PC-3 (cell line): ENCODE measurements around the gene CYTH1. TPM values are rescaled to one million over a fixed set of nuclear protein-coding genes. Genes with fewer than 3 reads are reported as not detected.

ENCODE experiments used
- ATAC-seq: fragments of 200-7000 bp; cut with Tn5 transposase; 2 replicates; pipeline ENCODE4 v1.9.1; 2020; ENCODE audit warnings: mild to moderate bottlenecking, moderate library complexity
- BruUV-seq: library from RNA; stranded (reverse); fragments of 400-500 nt; replicated peaks from 2 replicates; lab custom pipeline; 2021; lab: Mats Ljungman, UMichigan
- CTCF ChIA-PET: fragments of 300-600 bp; sonication (Branson Sonifier 250); formaldehyde crosslinking; loops from one replicate; lab custom pipeline; 2022; ENCODE audit warnings: antibody characterized with exemption; lab: Charles Lee
- POLR2A ChIA-PET: fragments of 300-600 bp; sonication (Branson Sonifier 250); formaldehyde crosslinking; loops from one replicate; lab custom pipeline; 2022; ENCODE audit warnings: antibody characterized with exemption; ENCODE audit not compliant: unreplicated experiment; lab: Charles Lee
- DNase-seq: peaks from one replicate; pipeline ENCODE4 v3.0.0-alpha.2; 2015
- H2AFZ ChIP-seq: fragments of 300-600 bp; sonication (generic); 2 replicates; pipeline ENCODE4 v1.6.0; 2016; ENCODE audit warnings: antibody characterized with exemption, low read length
- H3F3A ChIP-seq: fragments of 300-600 bp; sonication (generic); one replicate; pipeline ENCODE4 v1.6.0; 2017; ENCODE audit warnings: antibody characterized with exemption, low read length, control low read depth, mild to moderate bottlenecking; ENCODE audit not compliant: unreplicated experiment
- H3K27ac ChIP-seq: fragments of 300-600 bp; sonication (generic); 2 replicates; pipeline ENCODE4 v1.5.1; 2016; ENCODE audit warnings: mild to moderate bottlenecking, low read length
- H3K27me3 ChIP-seq: fragments of 300-600 bp; sonication (generic); 2 replicates; pipeline ENCODE4 v1.6.1; 2016; ENCODE audit warnings: low read length, mixed read lengths
- H3K36me3 ChIP-seq: fragments of 300-600 bp; sonication (generic); 2 replicates; pipeline ENCODE4 v1.6.1; 2016; ENCODE audit warnings: low read depth, mixed run types, low read length, mixed read lengths
- H3K4me1 ChIP-seq: fragments of 300-600 bp; sonication (generic); 2 replicates; pipeline ENCODE4 v1.5.1; 2016; ENCODE audit warnings: low read length; ENCODE audit not compliant: insufficient read depth
- H3K4me2 ChIP-seq: fragments of 300-600 bp; sonication (generic); 2 replicates; pipeline ENCODE4 v1.6.0; 2016; ENCODE audit warnings: low read length
- H3K4me3 ChIP-seq: fragments of 300-600 bp; sonication (generic); 2 replicates; pipeline ENCODE4 v1.5.1; 2016; ENCODE audit warnings: mild to moderate bottlenecking, low read length, mixed read lengths
- H3K79me2 ChIP-seq: fragments of 300-600 bp; sonication (generic); 2 replicates; pipeline ENCODE4 v1.6.1; 2017; ENCODE audit warnings: low read length, mixed read lengths
- H3K9ac ChIP-seq: fragments of 300-600 bp; sonication (generic); 2 replicates; pipeline ENCODE4 v1.6.0; 2016; ENCODE audit warnings: mild to moderate bottlenecking, low read length
- H3K9me2 ChIP-seq: fragments of 300-600 bp; sonication (generic); replicated peaks from 2 replicates; pipeline ENCODE4 v1.6.1; 2016; ENCODE audit warnings: mixed run types, low read length, mixed read lengths
- H3K9me3 ChIP-seq: fragments of 300-600 bp; sonication (generic); 2 replicates; pipeline ENCODE4 v1.6.1; 2016; ENCODE audit warnings: low read length, mixed read lengths
- H4K20me1 ChIP-seq: fragments of 300-600 bp; sonication (generic); 2 replicates; pipeline ENCODE4 v1.6.1; 2016; ENCODE audit warnings: low read length, mixed read lengths
- CTCF ChIP-seq: fragments of 300-600 bp; sonication (generic); conservative IDR thresholded peaks from 2 replicates; pipeline ENCODE4 v1.5.1; 2017; ENCODE audit warnings: antibody characterized with exemption, low read depth, mild to moderate bottlenecking, low read length
- EZH2 ChIP-seq: fragments of 300-600 bp; sonication (generic); IDR thresholded peaks from one replicate; pipeline ENCODE4 v1.6.1; 2017; ENCODE audit warnings: antibody characterized with exemption, mild to moderate bottlenecking, low read length; ENCODE audit not compliant: unreplicated experiment
- EZH2phosphoT487 ChIP-seq: fragments of 300-600 bp; sonication (generic); IDR thresholded peaks from 2 replicates; pipeline ENCODE4 v1.6.1; 2018; ENCODE audit warnings: mild to moderate bottlenecking, antibody characterized with exemption, low read length, borderline replicate concordance
- intact Hi-C: fragments of 100-400 bp; cut with micrococcal nuclease; formaldehyde crosslinking; loops from 2 replicates; pipeline ENCODE4 v1.9.0; 2023
- total RNA-seq: library from RNA; depleted of rRNA; stranded (reverse); fragments of >200 nt; gene quantifications from 2 replicates; pipeline ENCODE4 v1.2.3, GENCODE V29; 2014

The CYTH1 gene
- total RNA-seq, 1 experiment from 2014 or later, result 29.7 TPM

GRCh38 chr17:78704594-78704993 is 77.5 kb downstream of the CYTH1 start:
- Histone ChIP-seq H3K27me3 (no peaks in the 10 kb centered on the region), H3K4me3 (no peak overlapping the region), H3K36me3 (peaks cover 16% of the 10 kb centered on the region; the same call in 1 of the 2 replicates), H3K9me2 (no peaks in the 10 kb centered on the region), H3K9me3 (no peaks in the 10 kb centered on the region), H3K9ac (no peak overlapping the region), H3K4me1 (peaks cover 32% of the 10 kb centered on the region), H3K27ac (peak overlapping the region; percentile 66; the same call in 1 of the 2 replicates), H4K20me1 (no peaks in the 10 kb centered on the region), H2AFZ (no peak overlapping the region), H3K4me2 (no peak overlapping the region), H3F3A (peaks cover 8% of the 10 kb centered on the region), H3K79me2 (no peaks in the 10 kb centered on the region)
- POLR2A ChIA-PET, result interaction anchor here (0.6 kb wide), 1 partner anchor 185 kb away, joined by 3 read pairs; no protein-coding TSS in a partner anchor
- TF ChIP-seq EZH2phosphoT487, result no peak
- intact Hi-C loops, result no loop called here
- BruUV-seq, result no TSS peak
- ATAC-seq (no peak), DNase-seq (peak; percentile 34)
- CTCF ChIA-PET, result no interaction called here

- no peaks in the 10 kb centered on the region for H4K20me1 ChIP-seq
- intact Hi-C loops, result no loop called here
- H3K36me3 ChIP-seq, result peaks cover 22% of the 10 kb centered on the region; the same call in 1 of the 2 replicates
- H2AFZ ChIP-seq, result no peak overlapping the region
- peak; percentile 35 for DNase-seq
- H3K79me2 ChIP-seq, result no peaks in the 10 kb centered on the region
- no peak overlapping the region for H3K27ac ChIP-seq
- H3K27me3 ChIP-seq, result no peaks in the 10 kb centered on the region
- H3K4me3 ChIP-seq, result no peak overlapping the region
- H3F3A ChIP-seq, result no peaks in the 10 kb centered on the region
- H3K9me2 ChIP-seq, result no peaks in the 10 kb centered on the region
- no peak for TF ChIP-seq EZH2phosphoT487
- no peaks in the 10 kb centered on the region for H3K4me1 ChIP-seq
- no peaks in the 10 kb centered on the region for H3K9me3 ChIP-seq
- ChIA-PET CTCF (no interaction called here), POLR2A (interaction anchor here (0.6 kb wide), 1 partner anchor 39 kb away, joined by 3 read pairs; no protein-coding TSS in a partner anchor)
- peak; percentile 77 for ATAC-seq
- no peak overlapping the region for H3K9ac ChIP-seq
- no TSS peak for BruUV-seq
- H3K4me2 ChIP-seq, result no peak overlapping the region
These were observed 84.3 kb downstream of the CYTH1 start for GRCh38 chr17:78697554-78698343.

- ChIA-PET CTCF (no interaction called here), POLR2A (no interaction called here)
- Histone ChIP-seq H4K20me1 (no peaks in the 10 kb centered on the region), H3K9ac (no peak overlapping the region), H3K36me3 (peaks cover 22% of the 10 kb centered on the region; the same call in 1 of the 2 replicates), H3K79me2 (no peaks in the 10 kb centered on the region), H3K4me1 (no peaks in the 10 kb centered on the region), H3K9me2 (no peaks in the 10 kb centered on the region), H3K27ac (no peak overlapping the region), H3K4me2 (no peak overlapping the region), H2AFZ (no peak overlapping the region), H3K4me3 (no peak overlapping the region), H3K27me3 (no peaks in the 10 kb centered on the region), H3F3A (no peaks in the 10 kb centered on the region), H3K9me3 (no peaks in the 10 kb centered on the region)
- TF ChIP-seq EZH2phosphoT487 (no peak), CTCF (no peak), EZH2 (no peak)
- DNase-seq, result no peak
- BruUV-seq, result no TSS peak
- no peak for ATAC-seq
- intact Hi-C loops, result no loop called here
These were observed 85.0 kb downstream of the CYTH1 start for GRCh38 chr17:78697122-78697521.
